HG03521 (cell line): ENCODE measurements around the gene FCN1.
"Not testable (repeated sequence)": the region's sequence is repeated elsewhere in the genome, so short reads cannot be mapped to it uniquely, and the experiment has no call there.

Experiments
- ATAC-seq: cut with Tn5 transposase; IDR thresholded peaks from one replicate; pipeline ENCODE4 v1.9.1; 2021; ENCODE audit warnings: mild to moderate bottlenecking, moderate library complexity; ENCODE audit not compliant: unreplicated experiment

FCN1 gene

GRCh38 chr9:134917431-134918373 is at the start of gene FCN1:
Gene FCN1 (minus strand): TSS chr9:134917912. CDS start chr9:134917871, 41 bp downstream.
- ATAC-seq = no peak

DNA sequence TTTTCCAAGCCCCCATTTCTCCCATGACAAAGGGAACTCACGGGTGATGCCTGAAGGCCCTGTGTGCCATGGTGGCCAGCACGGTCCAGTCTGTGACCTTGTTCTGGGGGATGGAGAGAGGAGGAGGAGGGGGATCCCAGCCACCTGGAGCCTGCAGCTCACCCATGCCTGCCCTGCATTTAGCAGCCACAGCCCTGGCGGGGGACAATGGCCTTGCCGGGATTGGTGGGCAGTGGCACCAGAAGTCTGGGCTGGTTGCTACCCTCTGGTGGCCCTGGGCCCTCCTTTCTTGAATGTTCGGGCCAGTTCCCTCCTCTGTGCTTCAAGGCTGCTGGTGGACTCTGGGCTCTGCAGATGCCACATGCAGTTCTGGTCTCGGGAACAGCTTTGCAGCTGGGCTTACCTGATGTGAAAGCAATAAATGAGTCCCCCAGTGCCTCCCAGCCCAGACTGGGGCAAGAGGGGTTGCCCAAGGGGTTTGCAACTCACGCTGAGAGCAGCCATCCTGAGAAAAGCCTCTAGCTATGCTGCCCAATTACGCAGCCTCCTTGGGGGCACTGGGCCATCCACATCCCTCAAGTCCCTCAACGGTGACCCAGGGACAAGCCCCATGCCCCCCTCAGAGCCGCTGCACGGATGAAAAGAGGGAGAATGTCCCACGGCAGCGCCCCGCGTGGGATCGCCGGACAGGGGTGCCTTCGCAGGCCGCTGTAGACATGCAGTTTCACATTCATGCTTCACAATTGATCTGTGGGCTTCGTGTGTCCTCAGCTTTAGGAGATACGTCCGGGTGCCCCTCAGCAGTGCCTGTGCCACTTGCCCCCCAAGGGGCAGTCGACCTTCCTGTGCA is 49.2 kb upstream of the FCN1 start:
- ATAC-seq = no peak

DNA sequence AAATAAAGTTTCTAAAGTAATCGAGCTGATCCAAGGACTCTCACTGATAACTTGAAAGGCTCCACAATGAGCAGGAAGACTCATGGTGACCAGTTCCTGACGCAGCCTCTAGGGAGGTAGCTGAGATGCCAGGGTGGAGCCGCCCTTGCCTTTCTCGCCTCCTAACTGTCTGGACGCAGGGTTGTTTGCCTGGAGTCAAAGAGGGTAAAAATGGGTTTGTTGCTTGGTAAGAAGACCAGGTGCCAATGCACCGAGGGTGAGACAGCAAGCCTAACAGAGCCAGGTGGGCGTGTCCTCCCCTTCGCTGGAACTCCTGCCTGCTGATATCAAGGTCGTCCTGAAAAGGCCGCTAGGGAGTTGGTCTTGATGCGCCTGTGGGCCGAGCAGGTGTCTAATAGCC is 48.6 kb upstream of the FCN1 start:
- no peak for ATAC-seq

DNA sequence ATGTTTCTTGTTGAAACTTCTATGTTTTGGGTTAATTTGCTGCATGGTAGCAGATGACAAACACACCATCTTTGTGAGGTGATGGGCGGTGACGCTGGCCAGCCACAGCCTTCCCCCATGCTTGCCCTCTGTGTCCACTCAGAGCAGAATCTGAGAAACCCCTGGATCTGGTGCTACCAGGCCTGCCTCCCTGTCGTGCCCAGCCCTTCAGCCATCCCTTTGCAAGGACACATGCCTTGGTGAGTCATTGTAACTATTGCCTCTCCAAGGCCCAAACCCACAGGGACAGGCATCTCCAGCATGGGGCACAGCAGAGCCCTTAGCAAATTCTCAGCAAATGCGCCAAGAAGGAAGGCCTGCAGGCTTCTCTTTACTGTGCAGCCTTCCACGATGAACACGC is 48.1 kb upstream of the FCN1 start:
- ATAC-seq = no peak

DNA sequence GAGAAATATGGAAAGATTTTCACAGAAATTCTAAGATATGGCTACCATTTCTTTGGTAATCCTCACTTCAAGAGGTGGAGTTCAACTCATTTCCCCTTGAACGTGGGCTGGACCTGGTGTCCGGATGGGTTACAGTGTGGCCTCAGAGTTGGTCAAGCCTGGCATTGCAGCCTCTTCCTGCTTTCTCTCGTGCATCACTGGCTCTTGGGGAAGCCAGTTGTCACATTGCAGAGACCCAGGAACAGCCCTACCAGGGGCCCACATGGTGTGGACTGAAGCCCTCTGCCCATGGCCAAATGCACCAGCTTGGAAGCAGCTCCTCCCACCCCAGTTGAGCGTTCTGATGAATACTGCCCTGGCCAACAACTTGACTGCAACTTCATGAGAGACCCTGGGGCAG is 47.7 kb upstream of the FCN1 start:
- no peak for ATAC-seq

- no peak for ATAC-seq
Observed at GRCh38 chr9:134964271-134965055, 46.8 kb upstream of the FCN1 start.

DNA sequence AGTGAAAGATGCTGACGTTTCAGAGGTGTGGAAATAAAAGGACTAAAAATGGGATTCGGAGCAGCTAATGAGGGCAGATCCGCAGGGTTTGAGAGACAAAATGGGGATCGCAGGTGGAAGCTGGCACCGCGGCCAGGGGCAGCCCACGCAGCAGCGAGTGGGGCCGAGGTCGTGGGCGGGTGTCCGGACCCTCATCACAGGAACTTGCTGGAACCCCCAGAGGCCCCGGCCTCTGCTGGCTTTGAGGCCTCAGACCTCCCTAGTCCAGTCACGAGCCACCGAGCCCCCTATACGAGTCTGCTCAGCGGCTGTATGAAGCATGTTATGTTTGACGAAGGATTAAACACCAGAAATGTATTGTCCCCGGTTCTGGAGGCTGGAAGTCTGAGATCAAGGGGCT is 45.8 kb upstream of the FCN1 start:
- ATAC-seq = no peak

DNA sequence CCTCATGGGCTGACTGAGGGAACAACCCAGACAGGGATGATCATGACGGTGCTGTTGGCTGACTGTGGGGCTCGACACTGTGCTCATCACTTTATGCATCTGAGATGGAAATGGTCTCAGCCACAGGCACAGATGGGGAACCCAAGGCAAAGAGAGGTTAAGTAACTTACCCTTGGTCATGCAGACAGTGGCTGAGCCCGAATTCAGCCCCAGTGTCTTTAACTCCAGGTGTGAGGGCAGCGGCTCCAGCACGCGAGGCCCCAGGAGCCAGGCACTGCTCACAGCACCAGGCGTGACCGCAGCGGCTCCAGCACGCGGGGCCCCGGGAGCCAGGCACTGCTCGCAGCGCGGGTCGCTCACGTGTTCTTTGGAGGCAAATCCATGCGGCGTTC is 45.3 kb upstream of the FCN1 start:
- no peak for ATAC-seq

DNA sequence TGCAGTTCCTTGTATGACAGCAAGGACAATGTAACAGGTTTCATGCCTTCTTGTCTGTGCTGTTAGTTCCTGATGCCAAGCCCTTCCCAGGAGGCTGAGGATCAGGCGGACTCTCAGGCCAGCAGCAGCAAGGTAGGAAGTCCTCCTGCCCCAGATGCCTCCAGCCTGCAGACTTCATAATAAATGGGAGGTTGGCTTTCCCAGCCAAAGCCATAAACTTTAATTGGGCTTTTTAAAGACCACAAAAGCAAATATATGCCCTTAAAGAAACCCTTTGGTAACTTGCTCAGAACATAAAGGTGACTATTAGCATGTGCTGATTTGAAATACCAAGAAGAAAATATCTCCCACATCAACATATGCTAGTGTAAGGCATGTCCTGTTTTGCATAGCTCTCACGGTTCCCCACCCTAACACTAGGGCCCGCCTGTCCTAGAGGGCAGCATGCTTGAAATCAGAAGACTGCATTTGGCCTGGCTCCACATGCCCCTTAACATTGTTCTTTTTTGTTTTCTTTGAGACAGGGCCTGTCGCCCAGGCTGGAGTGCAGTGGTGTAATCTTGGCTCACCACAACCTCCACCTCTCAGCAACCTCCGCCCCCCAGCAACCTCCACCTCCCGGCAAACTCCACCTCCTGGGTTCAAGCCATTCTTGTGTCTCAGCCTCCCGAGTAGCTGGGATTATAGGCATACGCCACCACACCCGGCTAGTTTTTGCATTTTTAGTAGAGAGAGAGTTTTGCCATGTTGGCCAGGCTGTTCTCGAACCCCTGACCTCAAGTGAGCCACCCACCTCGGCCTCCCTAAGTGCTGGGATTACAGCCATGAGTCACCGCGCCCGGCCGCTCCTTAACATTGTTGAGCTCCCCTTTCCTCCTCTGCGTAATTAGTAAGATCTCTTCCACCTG is 44.6 kb upstream of the FCN1 start:
- ATAC-seq = no peak

- no peak for ATAC-seq
Observed at GRCh38 chr9:134961331-134962064, 43.8 kb upstream of the FCN1 start.

DNA sequence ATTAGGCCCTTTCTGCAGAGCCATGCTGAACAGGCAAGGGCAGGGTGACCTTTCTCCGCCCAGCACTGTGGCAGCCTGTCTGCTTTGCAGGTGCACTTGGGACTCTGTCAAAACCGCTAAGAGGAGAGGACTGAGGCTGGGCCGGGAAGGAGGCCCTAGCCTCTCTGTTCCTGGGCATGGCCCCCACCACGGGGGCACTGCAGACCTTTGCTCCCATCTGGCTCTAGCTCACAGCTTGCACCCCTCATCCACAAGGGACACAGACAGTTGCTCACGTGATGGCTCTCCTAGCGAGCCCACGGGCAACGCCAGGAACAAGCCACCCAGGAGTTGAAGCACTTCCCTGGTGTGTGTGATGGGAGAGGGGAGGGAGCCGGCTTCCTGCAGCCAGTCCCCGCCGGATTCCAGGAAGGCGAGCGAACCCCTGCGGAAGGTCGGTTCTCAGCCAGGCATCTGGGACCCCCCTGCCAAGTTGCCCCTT is 43.0 kb upstream of the FCN1 start:
- ATAC-seq = no peak

- ATAC-seq = no peak
Observed at GRCh38 chr9:134959971-134960310, 42.2 kb upstream of the FCN1 start.

DNA sequence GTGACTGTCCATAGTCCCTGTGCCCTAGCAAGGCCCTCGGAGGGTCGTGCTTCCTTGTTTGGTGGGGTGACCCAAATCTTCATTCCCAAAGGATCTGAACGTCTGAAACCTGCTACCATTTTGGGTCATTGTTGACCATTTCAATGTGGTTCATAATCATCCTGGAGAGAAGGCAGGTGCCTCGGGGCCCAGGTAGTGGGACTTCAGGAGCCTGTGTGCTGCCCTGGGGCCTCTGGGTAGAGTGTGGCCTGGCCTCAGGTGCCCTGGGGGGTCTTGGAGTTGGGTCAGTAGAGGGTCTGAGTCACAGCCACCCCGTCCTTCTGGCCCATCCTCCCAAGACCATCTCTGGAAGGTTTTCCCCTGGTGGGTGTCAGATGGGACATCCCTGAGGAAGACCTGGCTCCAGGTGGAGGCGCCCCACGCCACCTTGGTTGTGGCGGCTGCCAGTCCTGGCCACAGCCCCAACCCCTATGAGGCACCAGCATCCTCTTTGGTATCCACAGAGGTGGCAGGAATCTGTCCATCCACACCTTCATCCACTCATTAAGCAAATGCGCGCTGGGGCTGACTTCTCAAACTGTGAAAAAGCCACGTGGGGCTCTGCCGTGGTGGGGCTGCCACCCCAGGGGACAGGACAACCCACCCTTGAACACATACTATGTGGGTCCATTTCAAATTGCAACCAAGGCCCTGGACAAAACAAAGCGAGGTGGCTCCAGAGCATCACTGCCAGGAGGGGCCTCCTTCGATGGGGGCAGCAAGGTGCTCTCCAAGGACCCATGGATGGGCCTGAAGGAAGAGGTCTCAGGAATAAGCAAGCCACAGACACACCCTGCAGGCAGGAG is 41.6 kb upstream of the FCN1 start:
- no peak for ATAC-seq

GRCh38 chr9:134957945-134958227 is 40.2 kb upstream of the FCN1 start:
- ATAC-seq = no peak

GRCh38 chr9:134957165-134957944 is 39.6 kb upstream of the FCN1 start:
- ATAC-seq = no peak

DNA sequence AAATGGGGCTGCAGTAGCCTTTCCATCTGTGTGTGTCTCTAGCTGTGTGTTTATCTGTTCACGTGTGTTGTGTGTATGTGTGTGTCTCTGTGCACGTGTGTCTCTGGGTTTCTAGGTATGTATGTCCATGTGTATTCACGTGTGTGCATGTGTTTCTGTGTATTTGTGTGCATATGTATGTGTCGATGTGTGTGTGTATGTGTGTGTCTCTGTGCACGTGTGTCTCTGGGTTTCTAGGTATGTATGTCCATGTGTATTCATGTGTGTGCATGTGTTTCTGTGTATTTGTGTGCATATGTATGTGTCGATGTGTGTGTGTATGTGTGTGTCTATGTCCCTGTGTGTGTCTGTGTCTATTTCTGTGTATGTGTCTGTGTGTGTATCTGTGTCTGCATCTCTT is 38.7 kb upstream of the FCN1 start:
- not testable (repeated sequence) for ATAC-seq

GRCh38 chr9:134955801-134956200 is 38.1 kb upstream of the FCN1 start:
- no peak for ATAC-seq

GRCh38 chr9:134955156-134955555 is 37.4 kb upstream of the FCN1 start:
- ATAC-seq = no peak
